ENCODE data around the gene DENND10.

Gene DENND10

GRCh38 chr10:119113751-119114732, 10.1 kb downstream of the DENND10 start:
- Histone ChIP-seq H3K4me1 (no peaks in the 10 kb centered on the region), H3K36me3 (peaks cover 9% of the 10 kb centered on the region), H3K4me3 (ENCODE audit: low read depth, low read length) (no peak overlapping the region), H3K9me3 (no peaks in the 10 kb centered on the region), H3K27me3 (no peaks in the 10 kb centered on the region)
- no peak for DNase-seq
- TF ChIP-seq CTCF (IDR thresholded peaks at IDR 0.05; ENCODE audit: low read depth, low read length): no peak

GRCh38 chr10:119115926-119116325, 12.0 kb downstream of the DENND10 start:
- H3K4me3 ChIP-seq (ENCODE audit: low read depth, low read length): no peak overlapping the region
- no peaks in the 10 kb centered on the region for H3K4me1 ChIP-seq
- DNase-seq: no peak
- TF ChIP-seq CTCF (IDR thresholded peaks at IDR 0.05; ENCODE audit: low read depth, low read length): no peak
- peaks cover 14% of the 10 kb centered on the region for H3K36me3 ChIP-seq
- no peaks in the 10 kb centered on the region for H3K27me3 ChIP-seq
- no peaks in the 10 kb centered on the region for H3K9me3 ChIP-seq

- H3K4me1 ChIP-seq: no peaks in the 10 kb centered on the region
- H3K27me3 ChIP-seq: no peaks in the 10 kb centered on the region
- TF ChIP-seq CTCF (IDR thresholded peaks at IDR 0.05; ENCODE audit: low read depth, low read length): no peak
- no peaks in the 10 kb centered on the region for H3K9me3 ChIP-seq
- peaks cover 14% of the 10 kb centered on the region for H3K36me3 ChIP-seq
- no peak for DNase-seq
- no peak overlapping the region for H3K4me3 ChIP-seq (ENCODE audit: low read depth, low read length)
These were observed 12.5 kb downstream of the DENND10 start for GRCh38 chr10:119116326-119116951.

GRCh38 chr10:119118231-119118630, 14.3 kb downstream of the DENND10 start:
- TF ChIP-seq CTCF (IDR thresholded peaks at IDR 0.05; ENCODE audit: low read depth, low read length): no peak
- Histone ChIP-seq H3K27me3 (no peaks in the 10 kb centered on the region), H3K36me3 (peaks cover 14% of the 10 kb centered on the region), H3K9me3 (no peaks in the 10 kb centered on the region), H3K4me1 (no peaks in the 10 kb centered on the region), H3K4me3 (ENCODE audit: low read depth, low read length) (no peak overlapping the region)
- DNase-seq: no peak

- H3K27me3 ChIP-seq: no peaks in the 10 kb centered on the region
- DNase-seq: no peak
- H3K9me3 ChIP-seq: no peaks in the 10 kb centered on the region
- H3K4me3 ChIP-seq (ENCODE audit: low read depth, low read length): no peak overlapping the region
- TF ChIP-seq CTCF (IDR thresholded peaks at IDR 0.05; ENCODE audit: low read depth, low read length): no peak
- peaks cover 8% of the 10 kb centered on the region for H3K36me3 ChIP-seq
- no peaks in the 10 kb centered on the region for H3K4me1 ChIP-seq
These were observed 15.5 kb downstream of the DENND10 start for GRCh38 chr10:119119400-119119799.

- Histone ChIP-seq H3K36me3 (peaks cover 8% of the 10 kb centered on the region), H3K4me1 (no peaks in the 10 kb centered on the region), H3K9me3 (no peaks in the 10 kb centered on the region), H3K27me3 (no peaks in the 10 kb centered on the region), H3K4me3 (ENCODE audit: low read depth, low read length) (no peak overlapping the region)
- no peak for TF ChIP-seq CTCF (IDR thresholded peaks at IDR 0.05; ENCODE audit: low read depth, low read length)
- DNase-seq: no peak
These were observed 16.5 kb downstream of the DENND10 start for GRCh38 chr10:119120413-119120867.
